COR-L47 (cell line): ENCODE measurements around the gene LGALS1.

Experiments
- DNase-seq: peaks from one replicate; lab custom pipeline; 2025; lab: John Stamatoyannopoulos, UW

The LGALS1 gene

GRCh38 chr22:37674951-37675929 lies at the start of gene LGALS1:
LGALS1 (plus strand) TSS chr22:37675636; CDS start chr22:37675703, 67 bp downstream.
- DNase-seq: peak; percentile 88

GRCh38 chr22:37625737-37626136 lies 49.7 kb upstream of the LGALS1 start:
- DNase-seq: no peak

GRCh38 chr22:37626144-37626543 lies 49.3 kb upstream of the LGALS1 start:
- peak; percentile 10 for DNase-seq

GRCh38 chr22:37626556-37627075 lies 48.8 kb upstream of the LGALS1 start:
- no peak for DNase-seq

- no peak for DNase-seq
Observed at GRCh38 chr22:37627121-37627520, 48.3 kb upstream of the LGALS1 start.

GRCh38 chr22:37627545-37627944 lies 47.9 kb upstream of the LGALS1 start:
- no peak for DNase-seq

- no peak for DNase-seq
Observed at GRCh38 chr22:37628830-37629229, 46.6 kb upstream of the LGALS1 start.

GRCh38 chr22:37629928-37630327 lies 45.5 kb upstream of the LGALS1 start:
- DNase-seq: no peak

GRCh38 chr22:37630839-37631435 lies 44.5 kb upstream of the LGALS1 start:
- no peak for DNase-seq

- DNase-seq: no peak
Observed at GRCh38 chr22:37631448-37632173, 43.8 kb upstream of the LGALS1 start.

- no peak for DNase-seq
Observed at GRCh38 chr22:37632174-37633088, 43.0 kb upstream of the LGALS1 start.

- no peak for DNase-seq
Observed at GRCh38 chr22:37633089-37633624, 42.3 kb upstream of the LGALS1 start.

- peak; percentile 65 for DNase-seq
Observed at GRCh38 chr22:37633625-37634416, 41.6 kb upstream of the LGALS1 start.

GRCh38 chr22:37634417-37634924 lies 41.0 kb upstream of the LGALS1 start:
- DNase-seq: no peak

GRCh38 chr22:37635157-37635556 lies 40.3 kb upstream of the LGALS1 start:
- no peak for DNase-seq

GRCh38 chr22:37636186-37636948 lies 39.1 kb upstream of the LGALS1 start:
- DNase-seq: no peak

- DNase-seq: no peak
Observed at GRCh38 chr22:37636949-37637273, 38.5 kb upstream of the LGALS1 start.

GRCh38 chr22:37638391-37639069 lies 36.9 kb upstream of the LGALS1 start:
- DNase-seq: no peak
